Measurements from ENCODE around the gene EID2.

EID2 gene, protein sequence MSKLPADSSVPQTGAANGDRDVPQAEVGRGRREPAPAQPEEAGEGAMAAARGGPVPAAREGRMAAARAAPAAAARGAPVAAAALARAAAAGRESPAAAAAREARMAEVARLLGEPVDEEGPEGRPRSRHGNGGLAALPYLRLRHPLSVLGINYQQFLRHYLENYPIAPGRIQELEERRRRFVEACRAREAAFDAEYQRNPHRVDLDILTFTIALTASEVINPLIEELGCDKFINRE

DNA sequence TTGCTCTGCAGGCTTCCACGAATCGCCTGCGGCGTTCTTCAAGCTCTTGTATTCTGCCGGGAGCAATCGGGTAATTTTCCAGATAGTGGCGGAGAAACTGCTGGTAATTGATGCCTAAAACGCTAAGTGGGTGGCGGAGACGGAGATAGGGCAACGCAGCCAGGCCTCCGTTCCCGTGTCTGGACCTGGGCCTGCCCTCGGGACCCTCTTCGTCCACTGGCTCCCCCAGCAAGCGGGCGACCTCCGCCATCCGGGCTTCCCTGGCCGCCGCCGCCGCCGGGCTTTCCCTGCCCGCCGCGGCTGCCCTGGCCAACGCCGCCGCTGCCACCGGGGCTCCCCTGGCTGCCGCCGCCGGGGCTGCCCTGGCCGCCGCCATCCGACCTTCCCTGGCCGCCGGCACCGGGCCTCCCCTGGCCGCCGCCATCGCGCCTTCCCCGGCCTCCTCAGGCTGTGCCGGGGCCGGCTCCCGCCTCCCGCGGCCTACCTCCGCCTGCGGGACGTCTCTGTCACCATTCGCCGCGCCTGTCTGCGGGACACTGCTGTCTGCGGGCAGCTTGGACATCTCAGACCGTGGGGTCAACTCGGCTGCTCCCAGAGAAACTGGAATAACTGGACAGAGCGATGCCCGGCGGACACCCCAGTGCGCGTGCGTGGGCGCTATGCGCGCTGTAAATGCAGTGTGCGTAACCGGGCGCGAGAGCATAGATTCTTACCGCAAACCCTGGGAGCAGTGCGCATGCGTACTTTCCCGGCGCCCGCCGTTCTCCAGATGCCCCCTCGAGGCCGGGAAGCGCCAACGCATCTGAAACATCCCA lies at the start of gene EID2:
TSS of gene EID2 (minus strand) at position 644 of the 815 bp plus-strand sequence. CDS start at position 562, 82 bp downstream.
- DNase-seq (ENCODE audit: low spot score), result peak; percentile 97

GRCh38 chr19:39588066-39588465 lies 48.1 kb upstream of the EID2 start:
- no peak for DNase-seq (ENCODE audit: low spot score)

DNA sequence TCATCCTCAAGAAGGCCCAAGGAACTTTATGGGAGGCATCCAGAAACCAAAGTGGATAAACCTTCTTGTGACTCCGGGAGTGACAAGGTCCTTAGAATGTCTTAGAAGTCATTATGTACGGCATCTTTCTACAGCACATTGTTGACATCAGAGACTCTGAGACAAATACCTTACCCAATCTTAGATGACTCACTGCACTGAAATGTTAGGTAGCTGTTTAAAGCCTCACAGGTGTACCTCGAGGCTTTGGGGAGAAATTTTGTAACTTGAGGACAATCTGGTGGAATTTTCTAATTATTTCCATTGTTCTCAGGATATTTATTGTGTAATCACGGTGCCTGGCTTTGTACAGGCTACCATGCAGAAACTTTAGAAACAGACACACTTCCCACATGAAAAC lies 47.5 kb upstream of the EID2 start:
- no peak for DNase-seq (ENCODE audit: low spot score)

GRCh38 chr19:39582891-39583625 lies 43.1 kb upstream of the EID2 start:
- DNase-seq (ENCODE audit: low spot score), result no peak

GRCh38 chr19:39582442-39582841 lies 42.5 kb upstream of the EID2 start:
- DNase-seq (ENCODE audit: low spot score), result no peak

GRCh38 chr19:39568604-39569003 lies 28.6 kb upstream of the EID2 start:
- no peak for DNase-seq (ENCODE audit: low spot score)

DNA sequence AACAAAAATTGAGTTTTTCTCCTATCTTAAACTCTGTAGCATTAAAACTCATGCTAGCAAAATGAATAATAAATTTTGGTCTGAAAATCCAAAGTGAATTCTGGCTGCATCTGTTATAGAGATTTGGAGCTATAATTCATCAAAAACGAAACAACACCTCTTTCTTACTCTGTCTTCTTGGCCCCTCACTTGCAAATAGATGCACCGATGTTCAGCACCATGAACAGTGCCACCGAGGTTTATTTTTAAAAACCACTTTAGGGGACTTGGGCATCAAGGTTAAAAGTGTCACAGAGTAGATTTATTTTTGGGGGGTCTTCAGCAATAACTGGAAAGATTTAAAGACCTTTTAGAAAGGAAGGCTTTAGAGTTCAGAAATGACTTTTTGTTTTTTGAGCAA lies 26.1 kb upstream of the EID2 start:
- no peak for DNase-seq (ENCODE audit: low spot score)

GRCh38 chr19:39563408-39563807 lies 23.4 kb upstream of the EID2 start:
- no peak for DNase-seq (ENCODE audit: low spot score)

DNA sequence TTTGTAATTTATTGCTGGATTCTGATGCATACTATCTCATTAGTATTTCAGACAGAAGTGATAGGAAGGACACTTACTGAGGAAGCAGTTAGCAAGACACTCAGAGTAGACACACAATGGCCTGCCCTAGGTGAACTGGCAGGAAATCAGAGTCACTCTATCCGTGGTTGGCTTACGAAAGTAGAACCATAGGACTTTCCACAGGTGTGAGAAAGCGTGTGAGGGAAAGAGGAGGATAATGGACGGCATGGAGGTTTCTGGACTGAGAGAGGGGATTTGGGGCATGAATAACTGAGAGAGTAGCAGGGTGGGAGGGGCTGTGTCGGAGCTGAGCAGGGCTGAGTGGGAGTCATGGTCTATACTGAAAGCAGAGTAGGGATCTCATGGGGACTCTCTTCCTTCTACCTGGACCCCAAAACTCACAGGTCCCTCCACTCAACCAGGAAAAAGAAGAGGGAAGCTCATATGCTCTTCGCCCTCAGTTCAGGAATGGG lies 18.7 kb upstream of the EID2 start:
- no peak for DNase-seq (ENCODE audit: low spot score)

GRCh38 chr19:39557811-39558623 lies 18.1 kb upstream of the EID2 start:
- no peak for DNase-seq (ENCODE audit: low spot score)

- DNase-seq (ENCODE audit: low spot score), result no peak
These were observed 15.9 kb upstream of the EID2 start for GRCh38 chr19:39555883-39556282.

DNA sequence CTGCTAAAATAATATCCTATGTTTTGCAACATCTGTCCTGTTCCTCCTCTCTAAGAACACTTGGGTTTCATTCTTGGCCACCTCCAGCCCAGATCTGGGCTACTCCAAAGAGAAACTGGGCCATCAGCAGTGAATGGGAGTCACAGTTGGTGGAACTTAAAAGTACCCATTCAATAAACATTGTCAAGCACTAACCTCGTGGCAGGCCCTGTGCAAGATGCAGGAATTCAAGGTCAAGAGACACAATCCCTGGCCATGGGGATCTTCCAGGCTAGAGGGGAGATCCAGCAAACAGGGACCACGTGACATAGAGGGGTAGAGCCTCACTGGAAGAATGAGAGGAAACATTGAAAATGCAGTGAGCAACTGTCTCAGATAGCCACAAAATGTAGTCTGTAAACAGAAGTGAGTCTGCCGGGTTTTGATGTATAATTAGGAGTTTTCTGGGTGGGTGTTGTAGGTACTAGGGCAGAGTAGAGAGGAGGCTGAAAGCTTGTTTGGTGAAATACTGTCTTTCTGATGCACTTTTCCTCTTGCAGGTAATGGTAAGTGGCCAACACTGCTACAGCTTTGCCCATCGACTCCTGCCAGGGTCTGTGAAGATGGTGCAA lies 14.8 kb upstream of the EID2 start:
- no peak for DNase-seq (ENCODE audit: low spot score)

- no peak for DNase-seq (ENCODE audit: low spot score)
These were observed 13.2 kb upstream of the EID2 start for GRCh38 chr19:39553082-39553652.

DNA sequence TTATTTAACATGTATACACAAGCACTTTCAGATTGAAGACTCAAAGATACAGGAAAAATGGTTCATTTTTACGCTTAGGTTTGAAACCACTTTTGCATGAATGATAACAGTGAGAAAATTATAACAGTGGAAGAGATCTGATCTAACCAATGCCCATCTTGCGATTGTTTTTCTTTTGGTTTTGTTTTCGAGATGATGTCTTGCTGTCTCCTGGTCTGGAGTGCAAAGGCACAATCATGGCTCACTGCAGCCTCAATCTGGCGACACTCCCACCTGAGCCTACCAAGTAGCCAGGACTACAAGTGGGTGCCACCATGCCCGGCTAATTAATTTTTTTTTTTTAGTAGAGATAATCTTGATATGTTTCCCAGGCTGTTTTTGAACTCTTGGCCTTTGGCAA lies 10.2 kb upstream of the EID2 start:
- no peak for DNase-seq (ENCODE audit: low spot score)

DNA sequence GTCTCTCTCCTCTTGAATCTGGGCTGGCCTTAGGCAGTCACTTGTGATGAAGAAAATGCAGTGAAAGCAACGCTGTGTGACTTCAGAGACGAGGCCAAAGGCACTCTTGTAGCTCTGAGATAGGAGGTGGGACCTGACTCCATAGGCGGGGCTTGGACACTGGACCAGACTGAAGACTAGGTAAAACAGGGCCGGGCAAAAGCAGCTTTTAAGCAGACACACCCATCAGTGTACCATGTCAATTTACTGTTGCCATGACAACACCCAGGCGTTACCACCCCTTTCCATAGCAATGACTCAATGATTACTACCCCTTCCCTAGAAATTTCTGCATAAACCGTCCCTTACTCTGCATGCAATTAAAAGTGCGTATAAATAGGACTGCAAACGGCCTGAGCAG lies 6.6 kb upstream of the EID2 start:
- DNase-seq (ENCODE audit: low spot score), result no peak

GRCh38 chr19:39544911-39545310 lies 5.0 kb upstream of the EID2 start:
- no peak for DNase-seq (ENCODE audit: low spot score)

DNA sequence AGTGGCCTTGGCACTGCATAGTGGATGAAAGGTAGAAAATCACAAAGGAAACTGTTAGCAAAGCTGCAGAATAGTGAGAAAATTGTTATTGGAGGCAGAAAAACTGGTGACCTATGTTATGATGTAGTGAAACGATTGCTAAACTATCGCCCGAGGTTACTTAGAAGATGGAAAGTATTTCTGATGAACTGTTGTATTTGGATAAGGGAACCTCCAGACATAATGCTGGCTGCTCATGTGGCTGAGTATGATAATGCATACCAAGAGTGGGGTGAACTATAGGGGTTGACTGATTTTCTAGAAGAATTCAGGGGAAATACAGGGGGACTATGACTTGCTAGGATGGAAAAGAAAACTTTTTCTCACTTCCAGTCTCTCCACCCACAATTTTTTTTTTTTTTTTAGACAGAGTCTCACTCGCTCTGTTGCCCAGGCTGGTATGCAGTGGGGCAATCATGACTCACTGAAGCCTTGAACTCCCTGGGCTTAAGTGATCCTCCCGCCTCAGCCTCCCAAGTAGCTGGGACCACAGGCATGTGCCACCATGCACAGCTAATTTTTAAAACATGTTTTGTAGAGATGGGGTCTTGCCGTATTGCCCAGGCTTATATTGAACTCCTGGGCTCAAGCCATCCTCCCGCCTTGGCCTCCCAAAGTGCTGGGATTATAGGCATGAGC lies 4.4 kb upstream of the EID2 start:
- DNase-seq (ENCODE audit: low spot score), result no peak

DNA sequence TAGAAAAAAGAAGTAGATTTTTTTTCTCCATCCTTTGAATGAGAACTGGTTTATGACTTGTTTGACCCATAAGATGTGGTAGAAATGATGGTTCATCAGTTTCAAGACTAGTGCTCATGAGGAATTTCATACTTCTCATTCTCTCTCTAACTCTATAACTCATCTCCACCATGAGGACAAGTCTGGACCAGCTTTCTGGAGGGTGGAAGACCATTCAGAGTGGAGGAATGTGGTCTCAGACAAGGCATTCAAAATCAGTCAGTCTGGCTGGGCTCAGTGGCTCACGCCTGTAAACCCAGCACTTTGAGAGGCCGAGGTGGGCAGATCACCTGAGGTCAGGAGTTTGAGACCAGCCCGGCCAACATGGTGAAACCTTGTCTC lies 3.5 kb upstream of the EID2 start:
- DNase-seq (ENCODE audit: low spot score), result no peak

DNA sequence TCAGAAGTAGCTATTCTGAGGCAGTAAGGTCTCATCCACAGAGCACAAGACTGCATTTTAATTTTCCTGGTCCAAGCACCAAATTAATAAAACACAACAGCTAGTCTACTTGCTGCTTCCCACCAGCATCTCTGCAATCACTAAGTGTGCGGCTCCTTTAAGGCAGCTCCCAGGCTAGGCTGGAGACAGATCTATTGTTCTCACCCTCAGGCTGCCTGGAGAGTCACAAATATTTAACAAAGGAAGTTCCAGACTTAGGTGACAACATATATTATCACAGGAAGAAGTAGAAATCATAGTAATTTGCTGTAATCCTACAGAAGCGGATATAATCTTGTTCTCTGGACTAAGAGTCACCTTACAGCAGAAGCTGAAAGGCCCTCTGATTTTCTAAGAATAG lies 2.2 kb upstream of the EID2 start:
- no peak for DNase-seq (ENCODE audit: low spot score)

DNA sequence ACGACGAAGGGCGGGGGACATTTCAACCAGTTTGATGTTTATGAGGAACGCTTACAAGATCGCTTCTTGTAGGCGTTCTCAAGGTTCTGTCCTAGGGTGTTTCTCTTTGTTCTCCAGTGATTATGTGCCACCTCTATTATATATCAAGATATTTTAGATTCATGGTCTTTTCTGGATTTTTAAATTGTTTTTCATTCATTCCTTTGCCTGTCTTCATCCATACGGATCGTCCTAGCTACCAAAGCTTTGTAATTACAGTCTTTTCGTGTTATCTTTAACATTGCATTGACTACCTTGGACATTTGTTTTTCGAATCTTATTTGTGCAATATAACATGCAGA lies 342 bp upstream of the EID2 start:
- DNase-seq (ENCODE audit: low spot score), result no peak

DNA sequence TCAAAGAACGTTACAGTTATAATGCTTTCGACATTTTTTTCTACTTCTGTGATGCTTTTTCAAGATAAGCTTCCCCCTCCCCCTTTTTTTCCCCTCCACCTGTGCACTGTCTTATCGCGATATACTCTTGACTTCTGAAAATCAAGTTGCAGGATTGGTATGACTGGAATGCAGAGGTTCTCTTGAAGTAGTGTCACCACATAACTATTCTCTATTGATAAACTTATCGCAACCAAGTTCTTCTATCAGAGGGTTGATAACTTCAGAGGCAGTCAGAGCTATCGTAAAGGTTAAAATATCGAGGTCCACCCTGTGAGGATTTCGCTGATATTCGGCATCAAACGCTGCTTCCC lies 820 bp downstream of the EID2 start:
- no peak for DNase-seq (ENCODE audit: low spot score)
